Measurements from ENCODE around the gene ZNF346.

The ZNF346 gene

DNA sequence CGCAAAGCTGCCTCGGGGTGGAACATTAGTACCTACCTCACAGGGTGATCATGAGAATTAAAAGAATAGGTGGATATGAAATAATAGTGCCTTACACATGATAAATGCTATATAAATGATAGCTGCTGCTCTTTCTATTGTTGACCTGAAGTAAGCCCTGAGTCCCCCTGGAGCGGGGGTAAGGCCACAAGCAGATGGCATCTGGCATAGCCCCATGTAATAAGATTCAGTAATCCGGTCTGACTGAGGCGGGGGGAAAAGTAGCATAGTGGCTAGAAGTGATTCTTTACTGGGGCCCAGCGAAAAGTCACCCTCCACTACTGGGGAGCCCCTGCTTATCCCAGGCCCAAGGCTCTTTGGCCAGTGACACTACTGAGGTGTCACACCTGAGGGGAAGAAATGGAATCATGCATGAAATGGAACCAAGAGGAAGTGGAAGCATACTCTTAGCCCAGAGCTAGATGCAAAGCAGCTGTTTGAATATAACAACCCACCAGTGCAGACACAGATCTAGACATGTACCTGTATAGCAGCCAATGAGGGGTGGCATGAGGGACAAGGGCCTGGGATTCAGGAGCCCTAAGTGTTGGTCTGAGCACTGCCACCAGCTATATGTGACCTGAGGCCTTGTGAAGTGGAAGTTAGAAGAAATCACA, 48.2 kb downstream of the ZNF346 start:
- no peak for DNase-seq (ENCODE audit: low read depth in 2 of 2)

DNA sequence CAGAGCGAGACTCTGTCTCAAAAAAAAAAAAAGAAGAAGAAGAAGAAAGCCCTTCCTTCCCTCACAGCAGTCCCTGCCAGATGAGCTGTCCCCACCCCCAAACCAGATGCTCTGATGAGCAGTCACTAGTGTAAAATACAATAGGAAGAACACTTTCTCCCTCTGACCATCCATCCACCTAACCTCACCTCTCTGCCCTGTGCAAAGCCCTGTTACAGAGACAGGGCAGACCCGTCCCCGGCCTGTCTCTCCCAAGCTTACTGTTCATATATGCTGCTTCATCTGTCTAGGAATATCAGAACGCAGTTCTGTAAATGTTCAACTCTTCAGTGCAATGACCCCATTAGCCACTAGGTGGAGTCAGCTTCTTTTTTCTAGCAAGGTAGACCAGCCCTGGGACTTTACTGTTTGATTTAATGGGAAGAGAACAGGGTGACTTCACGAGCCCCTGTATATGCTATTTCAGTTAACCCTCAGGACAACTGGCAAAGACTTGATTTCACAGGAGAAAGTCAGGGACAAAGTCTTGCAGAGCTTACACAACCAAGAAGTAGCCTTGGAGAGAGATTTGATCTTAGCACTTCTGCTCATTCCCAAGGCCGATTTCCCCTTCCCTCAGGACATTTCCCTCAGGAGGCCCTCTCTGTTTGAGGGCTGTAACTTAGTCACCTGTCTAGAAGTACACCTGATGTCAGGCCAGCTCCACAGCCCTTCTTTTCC, 49.3 kb downstream of the ZNF346 start:
- DNase-seq (ENCODE audit: low read depth in 2 of 2) = peak; percentile 60 to 67

- no peak for DNase-seq (ENCODE audit: low read depth in 2 of 2)
These were observed 54.8 kb downstream of the ZNF346 start for GRCh38 chr5:177077335-177077734.

- no peak for DNase-seq (ENCODE audit: low read depth in 2 of 2)
These were observed 57.1 kb downstream of the ZNF346 start for GRCh38 chr5:177079606-177080005.

- DNase-seq (ENCODE audit: low read depth in 2 of 2) = no peak
These were observed 57.8 kb downstream of the ZNF346 start for GRCh38 chr5:177080265-177080664.

DNA sequence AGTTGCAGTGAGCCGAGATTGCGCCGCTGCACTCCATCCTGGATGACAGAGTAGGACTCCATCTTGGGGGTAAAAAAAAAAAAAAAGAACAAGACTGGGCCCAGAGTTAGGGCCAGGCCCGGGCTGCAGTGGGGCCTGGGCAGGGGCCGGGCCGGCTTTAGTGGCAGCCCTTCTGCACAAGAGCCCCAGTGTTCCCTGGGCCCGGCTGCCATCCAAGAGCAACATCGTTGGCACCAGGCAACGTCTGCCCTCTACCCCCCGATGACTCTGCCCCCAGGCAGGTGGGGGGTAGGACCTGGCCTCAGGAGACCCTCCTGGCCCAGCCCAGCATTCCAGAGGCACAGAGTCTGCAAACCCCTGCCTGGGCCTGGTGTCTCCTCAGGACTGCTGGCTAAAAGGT, 59.4 kb downstream of the ZNF346 start:
- no peak for DNase-seq (ENCODE audit: low read depth in 2 of 2)

DNA sequence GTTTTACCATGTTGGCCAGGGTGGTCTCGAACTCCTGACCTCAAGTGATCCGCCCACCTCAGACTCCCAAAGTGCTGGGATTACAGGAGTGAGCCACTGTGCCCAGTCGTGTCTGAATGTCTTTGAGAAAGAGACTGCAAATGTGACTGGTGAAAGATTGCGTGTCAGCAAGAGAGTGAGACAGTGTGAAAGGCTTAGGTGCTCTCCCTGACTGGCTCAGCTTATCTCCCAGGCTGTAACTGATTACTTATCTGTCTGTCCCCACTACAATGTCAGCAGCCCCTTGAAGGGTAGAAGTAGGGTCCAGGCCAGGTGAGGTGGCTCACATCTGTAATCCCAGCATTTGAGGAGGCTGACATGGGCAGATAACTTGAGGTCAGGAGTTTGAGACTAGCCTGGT, 60.9 kb downstream of the ZNF346 start:
- no peak for DNase-seq (ENCODE audit: low read depth in 2 of 2)

DNA sequence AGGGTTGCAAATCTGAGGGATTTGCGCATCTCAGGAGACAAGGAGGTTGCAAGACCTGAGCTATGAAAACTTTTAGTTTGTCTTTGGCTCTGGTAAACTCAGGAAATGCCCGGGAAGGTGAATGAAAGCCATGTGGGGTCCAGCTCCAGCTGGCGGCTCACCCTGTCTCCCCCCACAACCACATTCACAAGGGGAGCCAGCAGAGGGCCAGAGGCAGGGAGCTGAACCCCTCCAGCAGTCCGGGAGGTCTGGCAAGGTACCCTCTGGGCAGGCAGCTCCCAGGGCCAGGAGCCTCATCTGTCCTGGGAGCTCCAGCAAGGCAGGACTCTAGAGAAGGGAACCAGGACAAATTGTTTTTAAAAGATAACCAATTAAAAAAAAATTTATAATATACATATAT, 61.7 kb downstream of the ZNF346 start:
- no peak for DNase-seq (ENCODE audit: low read depth in 2 of 2)

DNA sequence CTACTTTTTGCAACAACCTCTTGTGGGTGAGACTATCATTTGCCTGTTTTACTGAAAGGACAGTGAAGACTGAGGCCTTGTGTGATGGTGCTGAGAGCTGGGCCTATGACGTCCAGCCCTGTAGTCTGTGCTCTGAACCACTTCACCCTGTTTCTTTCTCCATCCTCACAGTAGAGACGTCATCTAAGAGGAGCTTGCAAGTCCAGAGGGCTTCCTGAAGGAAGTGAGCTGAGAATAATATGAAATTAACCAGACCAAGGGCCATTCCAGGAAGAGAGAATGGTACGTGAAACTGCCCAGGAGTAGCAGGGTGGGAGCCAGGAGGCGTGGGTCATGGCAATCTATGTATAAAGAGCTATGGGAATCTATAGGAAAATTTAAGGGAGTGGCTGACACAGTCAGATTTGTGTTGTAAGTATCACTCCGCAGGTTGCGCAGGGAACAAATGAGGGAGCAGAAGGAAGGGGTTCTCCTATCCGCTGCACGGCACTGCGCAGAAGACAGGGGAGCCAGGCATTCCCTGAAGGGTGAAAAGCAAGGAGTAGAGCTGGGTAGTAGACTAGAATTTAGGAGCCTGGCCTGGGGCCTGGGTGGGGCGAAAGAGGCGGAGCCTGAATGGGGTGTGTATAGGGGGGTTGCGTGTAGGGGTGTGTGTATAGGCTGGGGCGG, 63.6 kb downstream of the ZNF346 start:
- DNase-seq (ENCODE audit: low read depth in 2 of 2) = no peak

DNA sequence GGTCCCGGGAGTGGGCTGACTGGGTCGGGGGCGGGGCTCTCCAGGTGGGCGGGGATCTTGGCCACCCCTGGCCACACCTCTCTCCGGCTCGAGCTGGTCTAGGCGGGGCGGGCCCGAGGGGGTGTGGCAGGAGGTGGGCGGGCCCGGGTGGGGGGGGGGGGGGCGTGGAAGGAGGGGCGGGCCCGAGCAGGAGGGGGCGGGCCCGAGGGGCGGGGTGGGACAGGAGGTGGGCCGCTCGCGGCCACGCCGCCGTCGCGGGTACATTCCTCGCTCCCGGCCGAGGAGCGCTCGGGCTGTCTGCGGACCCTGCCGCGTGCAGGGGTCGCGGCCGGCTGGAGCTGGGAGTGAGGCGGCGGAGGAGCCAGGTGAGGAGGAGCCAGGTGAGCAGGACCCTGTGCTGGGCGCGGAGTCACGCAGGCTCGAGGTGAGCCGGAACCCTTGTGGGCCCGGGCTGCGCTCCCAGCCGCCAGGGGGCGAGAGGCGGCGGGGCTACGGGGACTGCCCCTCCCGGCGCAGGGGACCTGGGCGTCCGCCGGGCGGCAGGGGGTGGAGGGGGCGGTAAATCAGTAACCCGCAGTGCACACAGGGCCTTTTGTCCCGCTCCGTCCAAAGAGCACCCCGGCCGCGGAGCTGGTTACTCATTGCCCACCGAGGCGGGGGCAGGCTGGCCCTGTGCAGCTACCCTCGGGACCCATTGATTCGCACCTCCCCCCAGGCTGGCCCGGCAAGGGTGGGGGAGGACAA, 64.3 kb downstream of the ZNF346 start, which contains the start of gene FGFR4:
FGFR4 (plus strand) TSS at position 262 of the 744 bp plus-strand sequence. CDS start 2,688 bp downstream, outside the sequence.
- peak; percentile 55 for DNase-seq (ENCODE audit: low read depth in 2 of 2)

DNA sequence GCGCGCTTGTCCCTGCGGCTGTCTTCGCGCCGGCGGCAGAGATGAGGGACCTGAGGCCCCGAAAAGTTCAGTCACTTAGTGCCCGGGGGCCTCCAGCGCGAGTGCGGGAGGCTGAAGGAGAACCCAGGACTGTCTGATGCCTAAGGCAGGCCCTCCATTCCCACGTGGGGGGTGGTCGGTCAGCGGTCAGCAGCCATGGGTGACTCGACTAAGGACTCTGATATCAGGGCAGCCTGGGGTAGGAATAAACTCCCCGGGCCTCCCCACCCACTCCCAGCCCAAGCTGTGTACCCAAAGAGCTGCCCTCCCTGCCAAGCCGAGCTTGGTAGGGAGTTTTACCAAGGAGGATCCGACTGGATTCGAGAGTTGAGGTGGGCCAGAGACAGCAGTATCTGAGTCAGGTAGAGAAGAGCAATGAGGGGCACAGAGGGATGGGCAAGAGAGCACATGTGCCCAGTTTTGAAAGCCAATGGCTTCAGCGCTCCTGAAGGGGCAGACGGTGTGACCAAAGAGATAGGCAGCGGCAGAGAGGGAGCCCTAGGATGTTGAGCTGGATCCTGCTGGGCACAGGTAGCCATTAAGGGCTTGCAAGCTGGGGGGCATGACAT, 65.0 kb downstream of the ZNF346 start:
- DNase-seq (ENCODE audit: low read depth in 2 of 2) = no peak

DNA sequence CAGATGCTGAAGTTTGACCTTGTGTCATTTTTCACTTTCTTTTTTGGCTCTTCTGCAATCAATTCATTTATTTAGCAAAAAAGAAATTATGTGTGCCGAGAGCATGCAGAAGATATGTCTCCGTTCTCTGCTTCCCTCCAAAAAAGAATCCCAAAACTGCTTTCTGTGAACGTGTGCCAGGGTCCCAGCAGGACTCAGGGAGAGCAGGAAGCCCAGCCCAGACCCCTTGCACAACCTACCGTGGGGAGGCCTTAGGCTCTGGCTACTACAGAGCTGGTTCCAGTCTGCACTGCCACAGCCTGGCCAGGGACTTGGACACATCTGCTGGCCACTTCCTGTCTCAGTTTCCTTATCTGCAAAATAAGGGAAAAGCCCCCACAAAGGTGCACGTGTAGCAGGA, 66.6 kb downstream of the ZNF346 start:
- no peak for DNase-seq (ENCODE audit: low read depth in 2 of 2)

DNA sequence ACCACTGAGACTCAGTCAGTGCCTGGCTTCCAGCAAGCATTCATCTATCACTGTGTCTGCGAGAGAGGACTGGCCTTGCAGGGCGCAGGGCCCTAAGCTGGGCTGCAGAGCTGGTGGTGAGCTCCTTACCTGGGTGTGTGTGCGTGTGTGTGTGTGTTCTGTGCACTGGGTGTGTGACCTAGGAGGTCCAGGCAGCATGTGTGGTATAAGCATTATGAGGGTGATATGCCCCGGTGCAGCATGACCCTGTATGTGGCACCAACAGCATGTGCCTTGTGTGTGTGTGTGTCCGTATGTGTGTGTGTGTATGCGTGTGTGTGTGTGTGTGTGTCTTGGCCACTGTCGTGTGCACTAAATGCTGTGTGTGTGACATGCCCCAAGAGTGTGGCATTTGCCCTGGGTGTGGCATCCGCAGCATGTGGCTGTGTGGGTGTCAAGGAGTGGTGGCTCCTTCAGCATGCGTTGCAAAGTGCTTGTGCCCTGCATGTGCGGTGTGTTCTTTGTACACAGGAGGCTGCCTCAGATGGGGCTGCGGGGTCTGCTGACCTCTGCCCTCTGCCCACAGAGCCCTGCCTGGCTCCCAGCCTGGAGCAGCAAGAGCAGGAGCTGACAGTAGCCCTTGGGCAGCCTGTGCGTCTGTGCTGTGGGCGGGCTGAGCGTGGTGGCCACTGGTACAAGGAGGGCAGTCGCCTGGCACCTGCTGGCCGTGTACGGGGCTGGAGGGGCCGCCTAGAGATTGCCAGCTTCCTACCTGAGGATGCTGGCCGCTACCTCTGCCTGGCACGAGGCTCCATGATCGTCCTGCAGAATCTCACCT, 67.5 kb downstream of the ZNF346 start:
- DNase-seq (ENCODE audit: low read depth in 2 of 2) = no peak

- DNase-seq (ENCODE audit: low read depth in 2 of 2) = no peak
These were observed 68.3 kb downstream of the ZNF346 start for GRCh38 chr5:177090813-177091212.

GRCh38 chr5:177091232-177091631, 68.7 kb downstream of the ZNF346 start:
- no peak for DNase-seq (ENCODE audit: low read depth in 2 of 2)

GRCh38 chr5:177092178-177093081, 69.9 kb downstream of the ZNF346 start:
- DNase-seq (ENCODE audit: low read depth in 2 of 2) = no peak

- DNase-seq (ENCODE audit: low read depth in 2 of 2) = no peak
These were observed 70.7 kb downstream of the ZNF346 start for GRCh38 chr5:177093082-177093712.

GRCh38 chr5:177093803-177094202, 71.3 kb downstream of the ZNF346 start:
- DNase-seq (ENCODE audit: low read depth in 2 of 2) = no peak

All from stimulated activated CD4-positive, alpha-beta T cell treated with anti-CD3 and anti-CD28 coated beads, Interleukin-4, amount 100 ng/mL, for 48 hours (primary cell).